Measurements from ENCODE around the gene IRAG1.

DNA sequence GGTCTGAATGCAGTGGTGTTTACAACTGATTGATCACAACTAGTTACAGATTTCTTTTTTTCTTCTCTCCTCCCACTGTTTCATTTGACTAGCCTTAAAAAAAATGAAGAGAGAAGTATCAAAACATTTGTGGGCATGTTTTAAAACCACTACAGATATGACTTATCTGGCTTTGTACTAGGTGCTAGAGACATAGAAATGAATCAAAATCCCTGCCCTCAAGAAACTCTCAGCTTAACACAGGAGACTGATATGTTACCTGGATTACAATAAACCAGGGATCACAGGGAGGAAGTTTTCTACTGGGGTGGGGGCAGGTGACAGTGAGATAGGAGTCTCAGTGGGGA is 32.3 kb upstream of the IRAG1 start:
- no peak for TF ChIP-seq POLR2AphosphoS5 (IDR thresholded peaks at IDR 0.05; ENCODE audit: low read depth)
- TF ChIP-seq, protein P1, sequence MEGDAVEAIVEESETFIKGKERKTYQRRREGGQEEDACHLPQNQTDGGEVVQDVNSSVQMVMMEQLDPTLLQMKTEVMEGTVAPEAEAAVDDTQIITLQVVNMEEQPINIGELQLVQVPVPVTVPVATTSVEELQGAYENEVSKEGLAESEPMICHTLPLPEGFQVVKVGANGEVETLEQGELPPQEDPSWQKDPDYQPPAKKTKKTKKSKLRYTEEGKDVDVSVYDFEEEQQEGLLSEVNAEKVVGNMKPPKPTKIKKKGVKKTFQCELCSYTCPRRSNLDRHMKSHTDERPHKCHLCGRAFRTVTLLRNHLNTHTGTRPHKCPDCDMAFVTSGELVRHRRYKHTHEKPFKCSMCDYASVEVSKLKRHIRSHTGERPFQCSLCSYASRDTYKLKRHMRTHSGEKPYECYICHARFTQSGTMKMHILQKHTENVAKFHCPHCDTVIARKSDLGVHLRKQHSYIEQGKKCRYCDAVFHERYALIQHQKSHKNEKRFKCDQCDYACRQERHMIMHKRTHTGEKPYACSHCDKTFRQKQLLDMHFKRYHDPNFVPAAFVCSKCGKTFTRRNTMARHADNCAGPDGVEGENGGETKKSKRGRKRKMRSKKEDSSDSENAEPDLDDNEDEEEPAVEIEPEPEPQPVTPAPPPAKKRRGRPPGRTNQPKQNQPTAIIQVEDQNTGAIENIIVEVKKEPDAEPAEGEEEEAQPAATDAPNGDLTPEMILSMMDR (conservative IDR thresholded peaks at IDR 0.05; ENCODE audit: low read depth in 2 of 2) = no peak
- no peak for TF ChIP-seq EZH2 (IDR thresholded peaks at IDR 0.05; ENCODE audit: low read depth, unreplicated experiment)
- TF ChIP-seq NANOG (IDR thresholded peaks at IDR 0.05; ENCODE audit: borderline replicate concordance) = no peak
- TF ChIP-seq CREB1 (CRISPR knock-in tag; IDR thresholded peaks at IDR 0.05; ENCODE audit: low read depth) = no peak
- TF ChIP-seq STAT1 (IDR thresholded peaks at IDR 0.05; ENCODE audit: unreplicated experiment) = no peak
- no peak for TF ChIP-seq ZNF331 (CRISPR knock-in tag; IDR thresholded peaks at IDR 0.05; ENCODE audit: low read depth)
- TF ChIP-seq JUNB (IDR thresholded peaks at IDR 0.05; ENCODE audit: unreplicated experiment) = no peak
- TF ChIP-seq, protein P2, sequence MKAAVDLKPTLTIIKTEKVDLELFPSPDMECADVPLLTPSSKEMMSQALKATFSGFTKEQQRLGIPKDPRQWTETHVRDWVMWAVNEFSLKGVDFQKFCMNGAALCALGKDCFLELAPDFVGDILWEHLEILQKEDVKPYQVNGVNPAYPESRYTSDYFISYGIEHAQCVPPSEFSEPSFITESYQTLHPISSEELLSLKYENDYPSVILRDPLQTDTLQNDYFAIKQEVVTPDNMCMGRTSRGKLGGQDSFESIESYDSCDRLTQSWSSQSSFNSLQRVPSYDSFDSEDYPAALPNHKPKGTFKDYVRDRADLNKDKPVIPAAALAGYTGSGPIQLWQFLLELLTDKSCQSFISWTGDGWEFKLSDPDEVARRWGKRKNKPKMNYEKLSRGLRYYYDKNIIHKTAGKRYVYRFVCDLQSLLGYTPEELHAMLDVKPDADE (IDR thresholded peaks at IDR 0.05) = no peak
- TF ChIP-seq, protein P3, sequence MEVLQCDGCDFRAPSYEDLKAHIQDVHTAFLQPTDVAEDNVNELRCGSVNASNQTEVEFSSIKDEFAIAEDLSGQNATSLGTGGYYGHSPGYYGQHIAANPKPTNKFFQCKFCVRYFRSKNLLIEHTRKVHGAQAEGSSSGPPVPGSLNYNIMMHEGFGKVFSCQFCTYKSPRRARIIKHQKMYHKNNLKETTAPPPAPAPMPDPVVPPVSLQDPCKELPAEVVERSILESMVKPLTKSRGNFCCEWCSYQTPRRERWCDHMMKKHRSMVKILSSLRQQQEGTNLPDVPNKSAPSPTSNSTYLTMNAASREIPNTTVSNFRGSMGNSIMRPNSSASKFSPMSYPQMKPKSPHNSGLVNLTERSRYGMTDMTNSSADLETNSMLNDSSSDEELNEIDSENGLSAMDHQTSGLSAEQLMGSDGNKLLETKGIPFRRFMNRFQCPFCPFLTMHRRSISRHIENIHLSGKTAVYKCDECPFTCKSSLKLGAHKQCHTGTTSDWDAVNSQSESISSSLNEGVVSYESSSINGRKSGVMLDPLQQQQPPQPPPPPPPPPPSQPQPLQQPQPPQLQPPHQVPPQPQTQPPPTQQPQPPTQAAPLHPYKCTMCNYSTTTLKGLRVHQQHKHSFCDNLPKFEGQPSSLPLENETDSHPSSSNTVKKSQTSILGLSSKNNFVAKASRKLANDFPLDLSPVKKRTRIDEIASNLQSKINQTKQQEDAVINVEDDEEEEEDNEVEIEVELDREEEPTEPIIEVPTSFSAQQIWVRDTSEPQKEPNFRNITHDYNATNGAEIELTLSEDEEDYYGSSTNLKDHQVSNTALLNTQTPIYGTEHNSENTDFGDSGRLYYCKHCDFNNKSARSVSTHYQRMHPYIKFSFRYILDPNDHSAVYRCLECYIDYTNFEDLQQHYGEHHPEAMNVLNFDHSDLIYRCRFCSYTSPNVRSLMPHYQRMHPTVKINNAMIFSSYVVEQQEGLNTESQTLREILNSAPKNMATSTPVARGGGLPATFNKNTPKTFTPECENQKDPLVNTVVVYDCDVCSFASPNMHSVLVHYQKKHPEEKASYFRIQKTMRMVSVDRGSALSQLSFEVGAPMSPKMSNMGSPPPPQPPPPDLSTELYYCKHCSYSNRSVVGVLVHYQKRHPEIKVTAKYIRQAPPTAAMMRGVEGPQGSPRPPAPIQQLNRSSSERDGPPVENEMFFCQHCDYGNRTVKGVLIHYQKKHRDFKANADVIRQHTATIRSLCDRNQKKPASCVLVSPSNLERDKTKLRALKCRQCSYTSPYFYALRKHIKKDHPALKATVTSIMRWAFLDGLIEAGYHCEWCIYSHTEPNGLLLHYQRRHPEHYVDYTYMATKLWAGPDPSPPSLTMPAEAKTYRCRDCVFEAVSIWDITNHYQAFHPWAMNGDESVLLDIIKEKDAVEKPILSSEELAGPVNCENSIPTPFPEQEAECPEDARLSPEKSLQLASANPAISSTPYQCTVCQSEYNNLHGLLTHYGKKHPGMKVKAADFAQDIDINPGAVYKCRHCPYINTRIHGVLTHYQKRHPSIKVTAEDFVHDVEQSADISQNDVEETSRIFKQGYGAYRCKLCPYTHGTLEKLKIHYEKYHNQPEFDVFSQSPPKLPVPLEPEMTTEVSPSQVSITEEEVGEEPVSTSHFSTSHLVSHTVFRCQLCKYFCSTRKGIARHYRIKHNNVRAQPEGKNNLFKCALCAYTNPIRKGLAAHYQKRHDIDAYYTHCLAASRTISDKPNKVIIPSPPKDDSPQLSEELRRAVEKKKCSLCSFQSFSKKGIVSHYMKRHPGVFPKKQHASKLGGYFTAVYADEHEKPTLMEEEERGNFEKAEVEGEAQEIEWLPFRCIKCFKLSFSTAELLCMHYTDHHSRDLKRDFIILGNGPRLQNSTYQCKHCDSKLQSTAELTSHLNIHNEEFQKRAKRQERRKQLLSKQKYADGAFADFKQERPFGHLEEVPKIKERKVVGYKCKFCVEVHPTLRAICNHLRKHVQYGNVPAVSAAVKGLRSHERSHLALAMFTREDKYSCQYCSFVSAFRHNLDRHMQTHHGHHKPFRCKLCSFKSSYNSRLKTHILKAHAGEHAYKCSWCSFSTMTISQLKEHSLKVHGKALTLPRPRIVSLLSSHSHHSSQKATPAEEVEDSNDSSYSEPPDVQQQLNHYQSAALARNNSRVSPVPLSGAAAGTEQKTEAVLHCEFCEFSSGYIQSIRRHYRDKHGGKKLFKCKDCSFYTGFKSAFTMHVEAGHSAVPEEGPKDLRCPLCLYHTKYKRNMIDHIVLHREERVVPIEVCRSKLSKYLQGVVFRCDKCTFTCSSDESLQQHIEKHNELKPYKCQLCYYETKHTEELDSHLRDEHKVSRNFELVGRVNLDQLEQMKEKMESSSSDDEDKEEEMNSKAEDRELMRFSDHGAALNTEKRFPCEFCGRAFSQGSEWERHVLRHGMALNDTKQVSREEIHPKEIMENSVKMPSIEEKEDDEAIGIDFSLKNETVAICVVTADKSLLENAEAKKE (CRISPR knock-in tag; IDR thresholded peaks at IDR 0.05) = no peak
